LNCaP clone FGC (cell line): Measurements from ENCODE around the gene TARS3.

ENCODE experiments used
- DNase-seq: peaks from one replicate; pipeline ENCODE4 v3.0.0-alpha.2; 2011; ENCODE audit warnings: low read depth
- H3K4me3 ChIP-seq: 2 replicates; pipeline ENCODE4 v1.5.1; 2011; ENCODE audit warnings: mild to moderate bottlenecking, low read depth, low read length, control low read depth
- CTCF ChIP-seq: IDR thresholded peaks from 2 replicates; pipeline ENCODE4 v1.5.1; 2012; ENCODE audit warnings: mild to moderate bottlenecking; ENCODE audit not compliant: control insufficient read depth, insufficient read depth; ENCODE audit errors: extremely low read depth

TARS3 gene

GRCh38 chr15:101718896-101719295 lies 5.4 kb downstream of the TARS3 start:
- no peak for DNase-seq
- no peak overlapping the region for H3K4me3 ChIP-seq
- TF ChIP-seq CTCF = no peak

DNA sequence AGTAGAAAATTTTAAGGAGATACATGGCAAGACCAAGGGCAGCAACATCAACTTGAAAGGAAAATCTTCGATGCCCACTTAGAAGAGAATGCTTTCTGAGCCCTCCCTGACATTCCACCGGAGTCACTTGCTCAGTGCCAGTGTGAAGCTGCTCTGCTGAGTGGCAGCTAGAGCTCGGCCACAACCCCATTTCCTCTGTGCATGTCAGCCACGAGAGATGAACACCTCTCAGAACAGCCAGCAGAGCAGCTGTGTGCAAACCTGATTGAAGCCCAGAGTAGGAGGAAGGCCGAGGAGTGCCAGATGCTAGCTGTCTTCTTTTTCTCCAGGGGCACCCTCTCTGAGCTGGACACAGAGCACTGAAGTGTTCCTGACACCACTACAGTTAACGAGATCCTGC lies 12.2 kb downstream of the TARS3 start:
- DNase-seq = no peak
- no peak for TF ChIP-seq CTCF
- no peak overlapping the region for H3K4me3 ChIP-seq

GRCh38 chr15:101710806-101711205 lies 13.5 kb downstream of the TARS3 start:
- no peak overlapping the region for H3K4me3 ChIP-seq
- TF ChIP-seq CTCF = no peak
- no peak for DNase-seq

GRCh38 chr15:101709466-101709865 lies 14.8 kb downstream of the TARS3 start:
- DNase-seq = no peak
- no peak for TF ChIP-seq CTCF
- no peak overlapping the region for H3K4me3 ChIP-seq

GRCh38 chr15:101707983-101708382 lies 16.3 kb downstream of the TARS3 start:
- no peak for TF ChIP-seq CTCF
- no peak for DNase-seq
- H3K4me3 ChIP-seq = no peak overlapping the region

GRCh38 chr15:101702077-101702476 lies 22.2 kb downstream of the TARS3 start:
- TF ChIP-seq CTCF = no peak
- no peak for DNase-seq
- no peak overlapping the region for H3K4me3 ChIP-seq

- TF ChIP-seq CTCF = no peak
- DNase-seq = no peak
Measured at GRCh38 chr15:101698314-101698713, 26.0 kb downstream of the TARS3 start.

More at GRCh38 chr15:101698314-101698713, 26.0 kb downstream of the TARS3 start:
- no peak overlapping the region for H3K4me3 ChIP-seq
